ENCODE measurements around the gene IQUB. TPM values are rescaled to one million over a fixed set of nuclear protein-coding genes. Genes with fewer than 3 reads are reported as not detected.

IQUB gene
- total and polyA plus RNA-seq, 2 donors (not counting 1 experiment from before 2014, with no cell fraction given), result 0.09 to 0.83 TPM

DNA sequence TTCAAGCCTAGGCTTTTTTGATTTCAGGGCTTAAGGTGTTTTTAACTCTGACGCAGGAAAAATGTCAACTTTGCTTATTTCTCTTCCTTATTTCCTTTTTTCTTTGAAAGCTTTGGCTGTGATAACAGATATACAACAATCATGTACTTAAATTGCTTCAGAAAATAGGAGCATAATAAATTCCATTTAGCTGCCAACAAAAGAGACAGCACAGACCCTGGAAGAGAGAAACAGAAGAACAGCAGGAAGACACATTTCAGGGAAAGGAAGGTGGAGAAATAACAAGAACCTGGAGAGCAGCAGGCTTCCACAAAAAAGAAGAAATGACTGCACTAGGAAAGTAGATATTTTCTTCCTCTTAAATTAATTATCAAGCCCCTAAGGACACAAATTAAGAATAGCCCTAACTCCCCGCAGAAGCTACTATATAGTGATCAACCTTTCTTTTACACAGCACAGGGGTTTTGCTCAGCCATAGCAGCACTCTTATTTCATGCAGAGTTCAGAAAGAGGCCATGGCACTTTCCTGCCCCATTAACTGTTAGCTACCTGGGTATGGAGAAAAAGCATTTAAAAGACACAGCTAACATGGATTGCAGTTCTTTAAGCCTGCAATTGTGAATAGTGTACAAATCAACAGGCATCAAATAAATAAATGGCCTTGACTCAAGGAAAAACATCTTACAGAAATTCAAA is 61.5 kb downstream of the IQUB start:
- TF ChIP-seq EZH2 (IDR thresholded peaks at IDR 0.05; ENCODE audit: low read length, missing control alignments), result no peak
- DNase-seq (ENCODE audit: low read depth in 2 of 2), result no peak
- Histone ChIP-seq H3K4me2 (ENCODE audit: extremely low read depth, insufficient read depth, low read length) (no peak overlapping the region), H3K4me1 (ENCODE audit: control insufficient read depth, extremely low read depth, insufficient read depth, low read length) (no peaks in the 10 kb centered on the region), H3K27me3 (ENCODE audit: control insufficient read depth, insufficient read depth, low read length) (no peaks in the 10 kb centered on the region), H3K9me3 (ENCODE audit: control insufficient read depth, insufficient read depth, low read depth, low read length) (no peaks in the 10 kb centered on the region), H3K79me2 (ENCODE audit: control insufficient read depth, insufficient read depth, low read length) (no peaks in the 10 kb centered on the region), H3K27ac (ENCODE audit: insufficient read depth, low read length) (no peak overlapping the region), H4K20me1 (ENCODE audit: control insufficient read depth, extremely low read depth, insufficient read depth, low read length) (no peaks in the 10 kb centered on the region), H3K4me3 (replicated peaks in 1 of 4; ENCODE audit: control extremely low read depth in 1 of 4, insufficient read depth in 1 of 4, low read depth in 3 of 4, low read length in 4 of 4) (no peak overlapping the region), H3K9ac (ENCODE audit: insufficient read depth, low read length) (no peak overlapping the region), H3K36me3 (ENCODE audit: control insufficient read depth, insufficient read depth, low read length) (no peaks in the 10 kb centered on the region), H2AFZ (ENCODE audit: low read length) (no peak overlapping the region)

DNA sequence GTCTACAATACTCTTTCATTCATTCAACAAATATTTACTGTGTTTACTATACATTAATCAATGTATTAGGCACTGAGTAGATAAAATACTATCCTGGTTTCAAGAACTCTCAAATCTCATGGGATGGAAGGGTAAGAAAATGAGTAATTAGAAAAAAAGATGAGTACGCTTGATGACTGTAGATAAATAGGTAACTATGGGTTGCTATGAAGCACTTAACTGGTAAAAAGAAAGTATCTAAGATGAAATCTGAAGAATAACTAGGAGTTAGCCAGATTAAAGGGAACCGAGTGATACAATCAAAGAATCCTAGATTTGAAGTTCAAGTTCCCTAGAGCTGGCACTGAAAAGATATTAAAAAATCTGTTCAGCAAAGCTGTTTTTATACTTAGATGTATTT is 62.1 kb downstream of the IQUB start:
- no peaks in the 10 kb centered on the region for H3K27me3 ChIP-seq (ENCODE audit: control insufficient read depth, insufficient read depth, low read length)
- no peak overlapping the region for H3K9ac ChIP-seq (ENCODE audit: insufficient read depth, low read length)
- no peak overlapping the region for H3K27ac ChIP-seq (ENCODE audit: insufficient read depth, low read length)

DNA sequence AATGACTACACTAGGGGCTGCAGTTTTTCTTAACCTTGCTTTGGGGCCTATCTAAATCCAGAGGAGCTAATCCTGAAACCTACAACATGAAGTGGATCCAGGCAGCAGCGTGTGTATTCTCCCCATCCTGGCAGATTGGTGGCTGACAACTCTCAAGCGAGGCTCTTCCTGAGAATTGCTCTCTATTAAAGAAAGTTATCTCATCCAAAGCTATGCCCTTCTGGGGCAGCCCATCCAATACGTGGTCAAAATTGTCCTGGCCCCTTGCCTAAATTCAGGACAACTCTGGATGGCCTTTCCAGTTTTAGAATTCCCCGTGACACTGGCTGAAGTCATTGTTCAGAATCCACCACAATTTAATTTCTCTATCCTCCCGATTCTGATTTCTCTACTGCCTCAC is 66.1 kb downstream of the IQUB start:
- Histone ChIP-seq H3K79me2 (ENCODE audit: control insufficient read depth, insufficient read depth, low read length) (no peaks in the 10 kb centered on the region), H4K20me1 (ENCODE audit: control insufficient read depth, extremely low read depth, insufficient read depth, low read length) (no peaks in the 10 kb centered on the region), H3K9me3 (ENCODE audit: control insufficient read depth, insufficient read depth, low read depth, low read length) (no peaks in the 10 kb centered on the region), H3K4me2 (ENCODE audit: extremely low read depth, insufficient read depth, low read length) (no peak overlapping the region), H3K4me3 (replicated peaks in 1 of 4; ENCODE audit: control extremely low read depth in 1 of 4, insufficient read depth in 1 of 4, low read depth in 3 of 4, low read length in 4 of 4) (no peak overlapping the region), H2AFZ (ENCODE audit: low read length) (no peak overlapping the region), H3K27ac (ENCODE audit: insufficient read depth, low read length) (no peak overlapping the region), H3K36me3 (ENCODE audit: control insufficient read depth, insufficient read depth, low read length) (no peaks in the 10 kb centered on the region), H3K4me1 (ENCODE audit: control insufficient read depth, extremely low read depth, insufficient read depth, low read length) (no peaks in the 10 kb centered on the region), H3K27me3 (ENCODE audit: control insufficient read depth, insufficient read depth, low read length) (no peaks in the 10 kb centered on the region), H3K9ac (ENCODE audit: insufficient read depth, low read length) (no peak overlapping the region)
- TF ChIP-seq, protein P1, sequence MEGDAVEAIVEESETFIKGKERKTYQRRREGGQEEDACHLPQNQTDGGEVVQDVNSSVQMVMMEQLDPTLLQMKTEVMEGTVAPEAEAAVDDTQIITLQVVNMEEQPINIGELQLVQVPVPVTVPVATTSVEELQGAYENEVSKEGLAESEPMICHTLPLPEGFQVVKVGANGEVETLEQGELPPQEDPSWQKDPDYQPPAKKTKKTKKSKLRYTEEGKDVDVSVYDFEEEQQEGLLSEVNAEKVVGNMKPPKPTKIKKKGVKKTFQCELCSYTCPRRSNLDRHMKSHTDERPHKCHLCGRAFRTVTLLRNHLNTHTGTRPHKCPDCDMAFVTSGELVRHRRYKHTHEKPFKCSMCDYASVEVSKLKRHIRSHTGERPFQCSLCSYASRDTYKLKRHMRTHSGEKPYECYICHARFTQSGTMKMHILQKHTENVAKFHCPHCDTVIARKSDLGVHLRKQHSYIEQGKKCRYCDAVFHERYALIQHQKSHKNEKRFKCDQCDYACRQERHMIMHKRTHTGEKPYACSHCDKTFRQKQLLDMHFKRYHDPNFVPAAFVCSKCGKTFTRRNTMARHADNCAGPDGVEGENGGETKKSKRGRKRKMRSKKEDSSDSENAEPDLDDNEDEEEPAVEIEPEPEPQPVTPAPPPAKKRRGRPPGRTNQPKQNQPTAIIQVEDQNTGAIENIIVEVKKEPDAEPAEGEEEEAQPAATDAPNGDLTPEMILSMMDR (conservative IDR thresholded peaks at IDR 0.05 in 1 of 2, IDR thresholded peaks at IDR 0.05 in 1 of 2; ENCODE audit: low read depth in 1 of 2, low read length in 2 of 2), result no peak
- no peak for TF ChIP-seq EZH2 (IDR thresholded peaks at IDR 0.05; ENCODE audit: low read length, missing control alignments)
- no peak for DNase-seq (ENCODE audit: low read depth in 2 of 2)

More for the DNA sequence above, 62.1 kb downstream of the IQUB start:
- H3K36me3 ChIP-seq (ENCODE audit: control insufficient read depth, insufficient read depth, low read length), result no peaks in the 10 kb centered on the region
- H4K20me1 ChIP-seq (ENCODE audit: control insufficient read depth, extremely low read depth, insufficient read depth, low read length), result no peaks in the 10 kb centered on the region
- H3K9me3 ChIP-seq (ENCODE audit: control insufficient read depth, insufficient read depth, low read depth, low read length), result no peaks in the 10 kb centered on the region
- H3K4me2 ChIP-seq (ENCODE audit: extremely low read depth, insufficient read depth, low read length), result no peak overlapping the region
- no peak overlapping the region for H3K4me3 ChIP-seq (replicated peaks in 1 of 4; ENCODE audit: control extremely low read depth in 1 of 4, insufficient read depth in 1 of 4, low read depth in 3 of 4, low read length in 4 of 4)
- no peaks in the 10 kb centered on the region for H3K4me1 ChIP-seq (ENCODE audit: control insufficient read depth, extremely low read depth, insufficient read depth, low read length)
- H3K79me2 ChIP-seq (ENCODE audit: control insufficient read depth, insufficient read depth, low read length), result no peaks in the 10 kb centered on the region
- no peak for DNase-seq (ENCODE audit: low read depth in 2 of 2)
- TF ChIP-seq, protein P1 (conservative IDR thresholded peaks at IDR 0.05 in 1 of 2, IDR thresholded peaks at IDR 0.05 in 1 of 2; ENCODE audit: low read depth in 1 of 2, low read length in 2 of 2), result no peak
- no peak for TF ChIP-seq EZH2 (IDR thresholded peaks at IDR 0.05; ENCODE audit: low read length, missing control alignments)
- H2AFZ ChIP-seq (ENCODE audit: low read length), result no peak overlapping the region
